ENCODE results near the gene ADM2. TPM values are rescaled to one million over a fixed set of nuclear protein-coding genes. Genes with fewer than 3 reads are reported as not detected.

ADM2 gene
- total RNA-seq, 1 experiment from 2014 or later: 3.2 TPM

DNA sequence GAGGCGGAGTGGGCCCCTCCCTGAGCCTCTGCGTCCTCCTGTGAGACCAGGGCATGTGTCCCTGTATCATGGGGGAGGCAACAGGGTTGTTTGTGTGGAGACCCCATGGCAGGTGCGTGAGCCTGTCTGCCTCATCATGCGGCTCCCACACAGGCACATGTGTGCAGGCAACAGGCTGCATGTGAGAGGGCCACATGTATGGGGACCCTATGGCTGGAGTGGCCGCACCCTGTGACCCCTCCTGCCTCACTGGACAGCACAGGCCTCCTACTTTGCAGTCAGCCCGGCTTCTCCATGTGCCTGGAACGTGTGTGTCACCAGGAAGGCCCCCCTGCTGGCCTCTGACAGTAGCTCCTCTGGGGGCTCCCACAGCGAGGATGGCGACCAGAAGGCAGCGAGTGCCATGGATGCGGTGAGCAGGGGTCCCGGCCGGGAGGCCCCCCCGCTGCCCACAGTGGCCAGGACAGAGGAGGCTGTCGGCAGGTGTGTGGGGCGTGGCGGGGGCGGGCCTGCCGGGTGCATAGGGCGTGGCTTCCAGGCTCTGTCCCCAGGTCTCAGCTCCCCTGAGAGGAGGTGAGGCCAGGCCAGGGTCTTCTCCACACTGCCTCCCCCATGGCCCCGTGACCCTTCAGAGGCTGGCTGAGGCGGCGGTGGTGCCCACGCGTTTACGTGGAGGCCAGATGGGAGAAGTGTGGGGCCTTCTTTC, 40.6 kb upstream of the ADM2 start:
- H3K4me3 ChIP-seq (ENCODE audit: insufficient read depth, low read depth, low read length): no peak overlapping the region
- DNase-seq: no peak
- H3K27me3 ChIP-seq (ENCODE audit: control insufficient read depth, insufficient read depth, low read length): no peaks in the 10 kb centered on the region
- H3K36me3 ChIP-seq (replicated peaks; ENCODE audit: control insufficient read depth, insufficient read depth, low read length): peaks cover 11% of the 10 kb centered on the region

- no peak for DNase-seq
- peaks cover 11% of the 10 kb centered on the region for H3K36me3 ChIP-seq (replicated peaks; ENCODE audit: control insufficient read depth, insufficient read depth, low read length)
- no peaks in the 10 kb centered on the region for H3K27me3 ChIP-seq (ENCODE audit: control insufficient read depth, insufficient read depth, low read length)
- H3K4me3 ChIP-seq (ENCODE audit: insufficient read depth, low read depth, low read length): no peak overlapping the region
Measured at GRCh38 chr22:50441428-50441993, 39.8 kb upstream of the ADM2 start.

DNA sequence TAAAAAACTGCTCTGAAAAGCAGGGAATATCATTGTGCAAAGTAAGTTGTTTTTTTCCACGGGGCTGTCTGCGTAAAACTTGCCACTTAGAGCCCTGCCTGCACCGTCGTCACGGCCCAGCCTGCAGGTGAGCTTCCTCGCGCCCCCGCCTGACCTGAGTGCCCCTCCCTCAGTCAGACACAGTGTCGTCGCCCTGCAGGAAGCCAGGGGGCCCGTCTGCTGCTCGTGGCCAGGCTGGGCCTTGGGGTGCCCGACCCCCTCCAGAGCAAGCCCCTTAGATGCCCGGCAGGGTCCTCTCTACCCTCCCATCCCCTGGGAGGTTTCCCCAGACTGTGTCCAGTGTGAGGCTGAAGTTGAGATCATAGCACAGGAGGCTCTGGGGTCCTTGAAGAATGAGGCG, 38.1 kb upstream of the ADM2 start:
- Histone ChIP-seq H3K27me3 (ENCODE audit: control insufficient read depth, insufficient read depth, low read length) (no peaks in the 10 kb centered on the region), H3K4me3 (ENCODE audit: insufficient read depth, low read depth, low read length) (no peak overlapping the region), H3K36me3 (replicated peaks; ENCODE audit: control insufficient read depth, insufficient read depth, low read length) (peaks cover 7% of the 10 kb centered on the region)
- no peak for DNase-seq

DNA sequence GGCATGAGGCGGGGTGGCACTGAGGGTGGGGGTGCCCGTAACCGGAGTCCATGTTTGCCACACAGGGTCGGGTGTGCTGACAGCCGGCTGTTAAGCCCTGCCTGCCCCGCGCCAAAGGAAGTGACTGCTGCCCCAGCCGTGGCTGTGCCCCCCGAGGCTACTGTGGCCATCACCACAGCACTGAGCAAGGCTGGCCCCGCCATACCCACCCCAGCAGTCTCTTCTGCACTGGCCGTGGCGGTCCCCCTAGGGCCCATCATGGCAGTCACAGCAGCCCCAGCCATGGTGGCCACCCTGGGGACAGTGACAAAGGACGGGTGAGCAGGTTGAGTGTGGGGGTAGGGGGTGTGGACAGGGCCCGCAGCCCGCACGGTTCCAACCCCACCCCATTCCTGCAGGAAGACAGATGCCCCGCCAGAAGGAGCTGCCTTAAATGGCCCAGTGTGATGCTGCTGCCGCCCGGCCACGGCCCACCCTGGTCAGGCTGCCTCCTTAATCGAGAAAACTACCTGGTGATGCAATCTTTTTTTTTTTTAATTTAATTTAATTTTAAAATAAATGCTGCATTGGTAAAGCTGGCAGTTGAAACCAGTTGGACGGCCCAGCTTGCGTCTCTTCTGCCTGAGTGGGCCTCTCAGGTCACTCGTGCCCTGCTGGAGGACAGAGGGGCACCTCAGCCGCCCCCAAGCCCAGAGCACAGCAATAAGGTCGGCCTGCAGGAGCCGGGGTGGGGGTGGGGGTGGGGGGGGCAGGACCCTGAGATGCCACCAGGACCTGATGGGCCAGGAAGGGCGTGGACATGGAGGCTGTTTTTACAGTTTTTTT, 37.3 kb upstream of the ADM2 start:
- H3K27me3 ChIP-seq (ENCODE audit: control insufficient read depth, insufficient read depth, low read length): no peaks in the 10 kb centered on the region
- DNase-seq: no peak

GRCh38 chr22:50444663-50445062, 36.7 kb upstream of the ADM2 start:
- H3K4me3 ChIP-seq (ENCODE audit: insufficient read depth, low read depth, low read length): no peak overlapping the region
- H3K36me3 ChIP-seq (replicated peaks; ENCODE audit: control insufficient read depth, insufficient read depth, low read length): peaks cover 6% of the 10 kb centered on the region
- no peaks in the 10 kb centered on the region for H3K27me3 ChIP-seq (ENCODE audit: control insufficient read depth, insufficient read depth, low read length)
- no peak for DNase-seq

More for the DNA sequence above, 37.3 kb upstream of the ADM2 start:
- H3K36me3 ChIP-seq (replicated peaks; ENCODE audit: control insufficient read depth, insufficient read depth, low read length): peaks cover 7% of the 10 kb centered on the region
- no peak overlapping the region for H3K4me3 ChIP-seq (ENCODE audit: insufficient read depth, low read depth, low read length)

DNA sequence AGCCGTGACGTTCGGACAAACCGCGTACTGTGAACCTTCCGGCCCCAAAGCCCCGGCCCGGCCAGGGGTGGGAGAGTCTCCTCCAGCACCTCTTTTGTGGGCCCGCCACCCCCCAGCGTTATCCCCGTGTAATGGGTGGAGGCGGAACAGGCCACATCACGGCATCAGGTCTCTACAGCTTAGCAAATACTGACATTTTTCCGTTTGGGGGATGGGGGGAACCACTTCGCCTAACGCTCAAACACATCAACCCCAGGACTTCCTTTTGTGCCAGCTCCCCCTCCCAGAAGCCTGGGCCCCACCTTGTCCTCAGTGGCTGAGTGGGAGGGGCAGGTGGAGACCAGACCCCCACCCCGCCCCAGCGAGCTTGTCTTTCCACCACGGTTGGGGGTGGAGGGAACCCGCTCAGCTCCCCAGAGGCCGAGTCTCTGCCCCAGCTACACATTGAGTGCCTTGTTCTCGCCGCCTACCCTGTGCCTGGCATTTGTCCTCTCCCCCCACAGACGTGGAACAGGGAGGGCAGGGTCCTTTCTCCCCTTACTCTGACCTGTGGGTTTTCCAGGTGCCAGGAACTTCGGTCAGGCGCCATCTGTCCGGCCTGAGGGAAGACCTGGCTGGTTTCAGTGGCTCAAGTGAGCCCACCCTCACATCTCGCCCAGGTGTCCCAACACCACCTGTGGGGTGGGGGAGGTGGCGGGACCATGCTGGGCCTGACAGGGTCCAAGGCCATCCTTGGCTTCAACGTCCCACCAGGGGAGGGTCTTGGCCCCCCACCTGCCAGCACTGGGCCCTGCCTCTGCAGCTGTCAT, 36.1 kb upstream of the ADM2 start:
- H3K36me3 ChIP-seq (replicated peaks; ENCODE audit: control insufficient read depth, insufficient read depth, low read length): peaks cover 2% of the 10 kb centered on the region; the same call in 1 of the 2 replicates
- no peak for DNase-seq
- no peaks in the 10 kb centered on the region for H3K27me3 ChIP-seq (ENCODE audit: control insufficient read depth, insufficient read depth, low read length)
- H3K4me3 ChIP-seq (ENCODE audit: insufficient read depth, low read depth, low read length): no peak overlapping the region

- Histone ChIP-seq H3K36me3 (replicated peaks; ENCODE audit: control insufficient read depth, insufficient read depth, low read length) (peaks cover 2% of the 10 kb centered on the region; the same call in 1 of the 2 replicates), H3K4me3 (ENCODE audit: insufficient read depth, low read depth, low read length) (no peak overlapping the region), H3K27me3 (ENCODE audit: control insufficient read depth, insufficient read depth, low read length) (no peaks in the 10 kb centered on the region)
- no peak for DNase-seq
Measured at GRCh38 chr22:50445880-50446707, 35.2 kb upstream of the ADM2 start.

- H3K36me3 ChIP-seq (replicated peaks; ENCODE audit: control insufficient read depth, insufficient read depth, low read length): peaks cover under 1% of the 10 kb centered on the region; the same call in 1 of the 2 replicates
- no peaks in the 10 kb centered on the region for H3K27me3 ChIP-seq (ENCODE audit: control insufficient read depth, insufficient read depth, low read length)
- no peak for DNase-seq
- H3K4me3 ChIP-seq (ENCODE audit: insufficient read depth, low read depth, low read length): no peak overlapping the region
Measured at GRCh38 chr22:50446708-50447575, 34.4 kb upstream of the ADM2 start.

- Histone ChIP-seq H3K27me3 (ENCODE audit: control insufficient read depth, insufficient read depth, low read length) (no peaks in the 10 kb centered on the region), H3K4me3 (ENCODE audit: insufficient read depth, low read depth, low read length) (no peak overlapping the region), H3K36me3 (replicated peaks; ENCODE audit: control insufficient read depth, insufficient read depth, low read length) (no peaks in the 10 kb centered on the region; the same call in 1 of the 2 replicates)
- no peak for DNase-seq
Measured at GRCh38 chr22:50447576-50448551, 33.5 kb upstream of the ADM2 start.

GRCh38 chr22:50452649-50453048, 28.7 kb upstream of the ADM2 start:
- Histone ChIP-seq H3K36me3 (replicated peaks; ENCODE audit: control insufficient read depth, insufficient read depth, low read length) (peaks cover 11% of the 10 kb centered on the region), H3K27me3 (ENCODE audit: control insufficient read depth, insufficient read depth, low read length) (no peaks in the 10 kb centered on the region), H3K4me3 (ENCODE audit: insufficient read depth, low read depth, low read length) (no peak overlapping the region)
- DNase-seq: no peak

DNA sequence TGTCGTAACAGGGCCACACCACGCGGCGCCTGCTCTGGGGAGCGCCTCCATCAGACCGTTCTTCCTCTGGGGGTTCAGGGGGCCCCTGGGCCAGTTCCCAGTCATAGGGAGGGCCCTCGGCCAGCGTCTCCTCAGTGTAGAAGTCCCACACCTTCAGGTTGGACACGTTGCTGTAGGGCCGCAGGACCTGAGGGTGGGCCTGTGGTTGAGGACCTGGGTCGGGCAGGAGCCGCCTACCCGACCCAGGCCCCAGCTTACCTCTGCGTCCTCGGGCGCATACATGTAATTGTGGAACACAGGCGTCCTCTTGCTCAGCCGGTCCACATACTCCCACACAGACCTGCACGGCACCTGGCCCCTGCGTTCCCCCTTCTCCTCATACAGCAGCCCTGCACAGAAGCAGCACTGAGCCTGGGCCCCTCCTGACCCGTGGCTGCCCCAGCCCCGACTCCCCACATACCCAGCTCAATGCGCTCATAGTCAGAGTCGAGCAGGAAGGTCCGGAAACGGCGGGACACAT, 26.7 kb upstream of the ADM2 start:
- Histone ChIP-seq H3K4me3 (ENCODE audit: insufficient read depth, low read depth, low read length) (no peak overlapping the region), H3K36me3 (replicated peaks; ENCODE audit: control insufficient read depth, insufficient read depth, low read length) (peaks cover 15% of the 10 kb centered on the region), H3K27me3 (ENCODE audit: control insufficient read depth, insufficient read depth, low read length) (no peaks in the 10 kb centered on the region)
- DNase-seq: no peak

GRCh38 chr22:50455201-50455600, 26.1 kb upstream of the ADM2 start:
- no peak overlapping the region for H3K4me3 ChIP-seq (ENCODE audit: insufficient read depth, low read depth, low read length)
- H3K27me3 ChIP-seq (ENCODE audit: control insufficient read depth, insufficient read depth, low read length): no peaks in the 10 kb centered on the region
- DNase-seq: no peak
- peaks cover 15% of the 10 kb centered on the region for H3K36me3 ChIP-seq (replicated peaks; ENCODE audit: control insufficient read depth, insufficient read depth, low read length)

All from H7 (cell line).